DMS153 treated with DMSO at 0.1 percent for 48 hours (cell line): ENCODE results near the gene SLC36A4.
"Not testable (repeated sequence)": the region's sequence is repeated elsewhere in the genome, so short reads cannot be mapped to it uniquely, and the experiment has no call there.

Experiments used
- DNase-seq: peaks from one replicate; lab custom pipeline; 2025; ENCODE audit not compliant: unreplicated experiment; lab: John Stamatoyannopoulos, UW

SLC36A4 gene

GRCh38 chr11:93123351-93123898, 74.4 kb downstream of the SLC36A4 start:
- no peak for DNase-seq

- no peak for DNase-seq
Observed at GRCh38 chr11:93122535-93123235, 75.1 kb downstream of the SLC36A4 start.

DNA sequence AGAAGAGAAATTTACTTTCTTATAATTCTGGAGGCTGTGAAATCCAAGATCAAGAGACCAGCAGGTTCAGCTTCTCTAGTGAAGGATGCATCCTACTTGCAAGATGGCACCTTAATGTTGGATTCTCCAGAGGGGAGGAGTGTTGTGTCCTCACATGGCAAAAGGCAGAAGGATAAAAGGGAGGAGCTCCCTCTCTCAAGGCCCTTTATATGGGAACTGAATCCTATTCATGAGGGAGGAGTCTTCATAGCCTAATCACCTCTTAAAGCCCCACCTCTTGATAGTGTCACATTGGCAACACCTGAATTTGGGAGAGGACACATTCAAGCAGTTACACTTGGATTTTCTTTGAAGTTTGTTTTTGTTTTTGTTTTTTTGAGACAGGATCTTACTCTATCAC, 79.5 kb downstream of the SLC36A4 start:
- DNase-seq, result no peak

DNA sequence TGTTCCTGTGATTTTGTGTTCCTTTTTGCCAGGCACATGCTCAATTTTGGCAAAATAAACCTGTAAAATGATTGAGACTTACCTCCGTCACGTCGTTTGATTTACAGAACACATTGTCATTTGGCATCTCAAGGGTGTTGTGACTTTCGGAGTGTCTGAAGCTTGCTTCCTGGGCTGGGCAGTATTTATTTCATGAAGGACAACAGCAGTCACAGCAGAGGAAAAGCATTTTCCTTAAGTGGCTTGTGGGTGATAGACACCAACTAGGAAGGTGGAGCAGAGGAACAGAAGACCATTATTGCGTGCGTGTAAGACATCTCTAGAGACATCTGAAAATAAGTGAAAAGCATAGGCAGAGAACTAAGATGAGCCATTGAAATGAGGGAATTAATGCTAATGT, 80.2 kb downstream of the SLC36A4 start:
- DNase-seq, result no peak

- no peak for DNase-seq
Observed at GRCh38 chr11:93116641-93117441, 81.0 kb downstream of the SLC36A4 start.

DNA sequence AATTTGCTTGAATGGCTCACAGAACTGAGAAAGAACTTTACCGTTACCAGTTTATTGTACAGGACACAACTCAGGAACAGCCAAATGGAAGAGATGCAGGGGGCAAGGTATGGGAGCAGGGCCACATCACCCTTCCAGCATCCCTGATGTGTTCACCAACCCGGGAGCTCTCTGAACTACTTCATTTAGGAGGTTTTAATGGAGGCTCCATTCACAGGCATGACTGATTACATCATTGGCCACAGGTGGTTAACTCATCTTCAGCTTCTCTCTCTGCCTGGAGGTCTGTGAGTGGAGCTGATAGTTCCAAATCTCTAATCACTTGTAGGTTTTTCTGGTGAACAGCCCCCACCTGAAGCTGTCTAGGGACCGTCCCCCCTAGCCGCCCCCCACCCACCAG, 83.5 kb downstream of the SLC36A4 start:
- no peak for DNase-seq

DNA sequence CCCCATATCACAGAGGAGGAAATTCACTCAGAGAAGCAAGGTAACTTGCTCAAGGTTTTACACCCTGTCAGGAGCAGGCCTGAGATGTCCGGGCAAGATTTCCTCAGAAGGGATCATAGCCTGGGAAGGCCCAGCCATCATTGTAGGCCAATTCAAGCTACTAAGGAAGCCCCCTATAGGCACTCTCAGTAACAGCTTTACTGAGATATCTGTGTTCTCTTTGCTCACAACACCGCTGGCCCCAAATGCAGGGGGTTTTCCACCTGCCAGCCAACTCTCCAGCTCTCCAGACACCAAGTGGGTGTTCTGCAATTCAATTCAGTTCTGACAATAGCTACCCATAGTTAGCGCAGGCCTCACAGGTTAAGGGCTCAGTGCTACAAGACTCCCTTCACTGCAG, 84.0 kb downstream of the SLC36A4 start:
- DNase-seq, result no peak

DNA sequence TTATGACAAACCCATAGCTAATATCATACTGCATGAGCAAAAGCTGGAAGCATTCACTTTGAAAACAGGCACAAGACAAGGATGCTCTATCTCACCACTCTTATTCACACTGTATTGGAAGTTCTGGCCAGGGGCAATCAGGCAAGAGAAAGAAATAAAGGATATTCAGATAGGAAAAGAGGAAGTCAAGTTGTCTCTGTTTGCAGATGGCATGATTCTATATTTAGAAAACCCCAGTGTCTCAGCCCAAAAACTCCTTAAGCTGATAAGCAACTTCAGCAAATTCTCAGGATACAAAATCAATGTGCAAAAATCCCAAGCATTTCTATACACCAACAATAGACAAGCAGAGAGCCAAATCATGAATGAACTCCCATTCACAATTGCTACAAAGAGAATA, 86.6 kb downstream of the SLC36A4 start:
- not testable (repeated sequence) for DNase-seq

- no peak for DNase-seq
Observed at GRCh38 chr11:93100211-93100610, 97.6 kb downstream of the SLC36A4 start.

DNA sequence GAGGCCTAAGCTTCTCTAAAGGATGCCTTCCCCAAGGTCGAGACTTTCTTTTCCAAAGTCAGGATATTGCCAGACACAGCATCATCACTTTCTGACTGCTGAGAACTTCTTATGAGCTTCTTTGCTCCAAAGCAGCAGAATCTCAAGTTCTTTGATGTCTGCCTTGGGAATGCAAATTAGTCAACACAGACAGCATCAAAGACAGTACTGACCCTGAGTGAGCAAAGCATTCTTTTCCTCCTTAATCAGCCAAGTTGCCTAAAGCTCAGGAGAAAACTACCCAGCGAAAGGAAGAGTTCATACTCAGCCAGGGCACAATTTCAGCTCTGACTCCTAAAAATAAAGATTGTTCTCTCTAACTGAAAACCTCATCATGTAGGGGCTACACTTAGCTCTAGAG, 98.0 kb downstream of the SLC36A4 start:
- no peak for DNase-seq
